Measurements from ENCODE around the gene QRICH1. TPM values are rescaled to one million over a fixed set of nuclear protein-coding genes. Genes with fewer than 3 reads are reported as not detected.

The QRICH1 gene
- total RNA-seq, 8 experiments from 2014 or later: 41.4 to 95.3 (median 71.4) TPM

- in situ Hi-C loops (cut with MboI; ENCODE audit: low pct_unique_long_range_greater_than_20kb in 2 of 9, low sequenced_read_pairs in 9 of 9, unreplicated experiment in 9 of 9): no loop called here
- no peak overlapping the region for H3K4me3 ChIP-seq
- no peaks in the 10 kb centered on the region for H3K4me1 ChIP-seq (replicated peaks in 1 of 2)
- no peak for ATAC-seq (replicated peaks in 6 of 8)
- H3K27ac ChIP-seq: no peak overlapping the region
- 100% methylated on average over 1 to 2 of the region's 2 CpGs; no CpG with 5 or more reads in 5 of the 10 experiments for WGBS, 10 experiments
These were observed 39.5 kb downstream of the QRICH1 start for GRCh38 chr3:49054344-49054862.

DNA sequence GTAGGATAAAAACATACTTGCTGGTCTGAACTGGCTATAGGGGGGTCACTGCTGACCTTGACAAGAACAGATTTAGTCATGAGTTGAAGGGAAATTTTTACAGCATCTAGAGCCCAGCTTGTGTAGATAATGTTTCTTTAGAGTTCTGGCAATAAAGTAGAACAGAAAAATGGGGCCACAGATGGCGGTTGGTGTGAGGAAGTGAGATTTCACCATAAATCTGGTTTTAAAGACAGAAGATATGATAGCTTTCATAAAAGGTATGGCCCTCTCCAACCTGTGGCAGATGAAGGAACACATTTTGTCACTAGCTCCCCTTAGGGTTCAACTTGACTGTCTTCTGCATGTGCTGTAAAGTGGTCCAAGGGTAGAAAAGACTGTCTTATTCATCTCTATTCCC lies 40.3 kb downstream of the QRICH1 start:
- Histone ChIP-seq H3K4me3 (no peak overlapping the region), H3K27ac (no peak overlapping the region), H3K4me1 (replicated peaks in 1 of 2) (no peaks in the 10 kb centered on the region)
- in situ Hi-C loops (cut with MboI; ENCODE audit: low pct_unique_long_range_greater_than_20kb in 2 of 9, low sequenced_read_pairs in 9 of 9, unreplicated experiment in 9 of 9): no loop called here
- ATAC-seq (replicated peaks in 6 of 8): no peak
- WGBS, 10 experiments: 83 to 100% (median 100%) methylated on average over 1 of the region's 1 CpG; no CpG with 5 or more reads in 3 of the 10 experiments

DNA sequence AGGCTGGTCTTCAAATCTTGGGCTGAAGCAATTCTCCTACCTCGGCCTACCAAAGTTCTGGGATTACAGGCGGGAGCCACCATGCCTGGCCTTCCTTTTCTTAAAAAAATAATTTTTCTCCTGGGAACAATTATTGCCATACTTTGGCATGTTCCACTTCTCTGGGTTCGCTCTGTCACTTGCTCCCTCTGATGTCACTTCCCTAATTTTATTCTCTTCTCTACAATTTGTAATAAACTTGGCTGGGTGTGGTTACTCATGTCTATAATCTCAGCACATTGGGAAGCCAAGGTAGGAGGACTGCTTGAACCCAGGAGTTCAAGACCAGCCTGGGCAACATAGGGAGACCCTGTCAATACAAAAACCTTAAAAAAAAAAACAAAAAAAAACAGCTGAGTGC lies 58.6 kb downstream of the QRICH1 start:
- WGBS, 10 experiments: 60 to 100% (median 95%) methylated on average over 1 to 3 of the region's 3 CpGs; no CpG with 5 or more reads in 1 of the 10 experiments

DNA sequence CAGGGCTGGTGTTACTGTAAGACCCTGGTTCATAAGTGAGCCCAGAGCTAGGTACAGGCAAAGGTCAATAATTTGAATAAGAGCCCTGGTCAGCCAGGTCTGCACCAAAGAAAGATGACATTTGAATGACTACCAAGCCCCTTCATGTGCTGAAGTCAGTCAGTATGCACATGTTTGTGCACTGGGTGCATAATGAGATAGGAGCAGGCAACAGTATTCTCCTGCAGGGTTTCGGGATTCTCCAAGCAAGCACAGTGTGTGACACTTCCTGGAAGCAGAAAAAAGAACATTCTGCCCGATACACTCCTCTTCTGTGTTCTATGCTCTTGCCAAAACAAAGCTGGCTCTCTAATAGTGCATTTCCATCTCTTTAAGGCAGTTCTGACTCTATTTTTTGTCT lies 59.2 kb downstream of the QRICH1 start:
- Histone ChIP-seq H3K27ac (no peak overlapping the region), H3K4me1 (replicated peaks in 1 of 2) (peaks cover 0 to 3% of the 10 kb centered on the region in 2 donors), H3K4me3 (no peak overlapping the region)
- 67 to 100% (median 80%) methylated on average over 1 to 2 of the region's 2 CpGs; no CpG with 5 or more reads in 5 of the 10 experiments for WGBS, 10 experiments
- ATAC-seq (replicated peaks in 6 of 8): peak in 3 of 8 experiments; percentile 50 to 81 (median 58)
- in situ Hi-C loops (cut with MboI; ENCODE audit: low pct_unique_long_range_greater_than_20kb in 2 of 9, low sequenced_read_pairs in 9 of 9, unreplicated experiment in 9 of 9): no loop called here

More for the DNA sequence above, 58.6 kb downstream of the QRICH1 start:
- Histone ChIP-seq H3K27ac (no peak overlapping the region), H3K4me1 (replicated peaks in 1 of 2) (no peaks in the 10 kb centered on the region), H3K4me3 (no peak overlapping the region)
- in situ Hi-C loops (cut with MboI; ENCODE audit: low pct_unique_long_range_greater_than_20kb in 2 of 9, low sequenced_read_pairs in 9 of 9, unreplicated experiment in 9 of 9): no loop called here
- ATAC-seq (replicated peaks in 6 of 8): no peak

GRCh38 chr3:49032646-49033304 lies 61.1 kb downstream of the QRICH1 start:
- H3K4me1 ChIP-seq (replicated peaks in 1 of 2): peaks cover 8 to 14% of the 10 kb centered on the region in 2 donors
- no peak overlapping the region for H3K27ac ChIP-seq
- in situ Hi-C loops (cut with MboI; ENCODE audit: low pct_unique_long_range_greater_than_20kb in 2 of 9, low sequenced_read_pairs in 9 of 9, unreplicated experiment in 9 of 9): no loop called here
- ATAC-seq (replicated peaks in 6 of 8): no peak
- 70 to 100% (median 94%) methylated on average over 1 to 5 of the region's 6 CpGs; no CpG with 5 or more reads in 3 of the 10 experiments for whole genome bisulfite sequencing, 10 experiments
- no peak overlapping the region for H3K4me3 ChIP-seq

- in situ Hi-C loops (cut with MboI; ENCODE audit: low pct_unique_long_range_greater_than_20kb in 2 of 9, low sequenced_read_pairs in 9 of 9, unreplicated experiment in 9 of 9): no loop called here
- Histone ChIP-seq H3K4me1 (replicated peaks in 1 of 2) (peaks cover 9 to 16% of the 10 kb centered on the region in 2 donors), H3K4me3 (no peak overlapping the region), H3K27ac (no peak overlapping the region)
- WGBS, 10 experiments: 83 to 100% (median 100%) methylated on average over 1 to 6 of the region's 6 CpGs; no CpG with 5 or more reads in 1 of the 10 experiments
- ATAC-seq (replicated peaks in 6 of 8): no peak
These were observed 63.5 kb downstream of the QRICH1 start for GRCh38 chr3:49030321-49030720.

- peak overlapping the region in 4 of 5 donors; percentile 55 to 81 (median 64) for H3K4me3 ChIP-seq
- peaks cover 9 to 16% of the 10 kb centered on the region in 2 donors for H3K4me1 ChIP-seq (replicated peaks in 1 of 2)
- in situ Hi-C loops (cut with MboI; ENCODE audit: low pct_unique_long_range_greater_than_20kb in 2 of 9, low sequenced_read_pairs in 9 of 9, unreplicated experiment in 9 of 9): no loop called here
- H3K27ac ChIP-seq: peak overlapping the region; percentile 38 to 58
- WGBS, 10 experiments: 0 to 20% (median 3%) methylated on average over 1 to 7 of the region's 7 CpGs; no CpG with 5 or more reads in 4 of the 10 experiments
- ATAC-seq (replicated peaks in 6 of 8): no peak
These were observed 64.3 kb downstream of the QRICH1 start for GRCh38 chr3:49029563-49029884.

GRCh38 chr3:49028673-49029562 lies 65.0 kb downstream of the QRICH1 start, which contains the start of gene IMPDH2:
Gene IMPDH2, minus strand, starts transcription at chr3:49029398. Its CDS starts 48 bp downstream, at chr3:49029350.
- 0 to 33% (median 0%) methylated on average over 1 to 34 of the region's 55 CpGs; no CpG with 5 or more reads in 3 of the 10 experiments for WGBS, 10 experiments

GRCh38 chr3:49028298-49028672 lies 65.6 kb downstream of the QRICH1 start:
- peak overlapping the region; percentile 55 to 81 (median 62) for H3K4me3 ChIP-seq
- no peak for ATAC-seq (replicated peaks in 6 of 8)
- peaks cover 9 to 16% of the 10 kb centered on the region in 2 donors for H3K4me1 ChIP-seq (replicated peaks in 1 of 2)
- H3K27ac ChIP-seq: peak overlapping the region; percentile 85 to 86
- in situ Hi-C loops (cut with MboI; ENCODE audit: low pct_unique_long_range_greater_than_20kb in 2 of 9, low sequenced_read_pairs in 9 of 9, unreplicated experiment in 9 of 9): no loop called here
- 75 to 100% (median 90%) methylated on average over 1 to 3 of the region's 4 CpGs; no CpG with 5 or more reads in 3 of the 10 experiments for WGBS, 10 experiments

More at GRCh38 chr3:49028673-49029562, 65.0 kb downstream of the QRICH1 start, which contains the start of gene IMPDH2:
- Histone ChIP-seq H3K27ac (peak within 1 kb of the TSS; percentile 85 to 86), H3K4me3 (peak within 1 kb of the TSS; percentile 55 to 81 (median 62)), H3K4me1 (replicated peaks in 1 of 2) (peaks cover 9 to 16% of the 10 kb centered on the region in 2 donors)
- in situ Hi-C loops (cut with MboI; ENCODE audit: low pct_unique_long_range_greater_than_20kb in 2 of 9, low sequenced_read_pairs in 9 of 9, unreplicated experiment in 9 of 9): no loop called here
- peak; percentile 90 to 95 (median 92) for ATAC-seq (replicated peaks in 6 of 8)

DNA sequence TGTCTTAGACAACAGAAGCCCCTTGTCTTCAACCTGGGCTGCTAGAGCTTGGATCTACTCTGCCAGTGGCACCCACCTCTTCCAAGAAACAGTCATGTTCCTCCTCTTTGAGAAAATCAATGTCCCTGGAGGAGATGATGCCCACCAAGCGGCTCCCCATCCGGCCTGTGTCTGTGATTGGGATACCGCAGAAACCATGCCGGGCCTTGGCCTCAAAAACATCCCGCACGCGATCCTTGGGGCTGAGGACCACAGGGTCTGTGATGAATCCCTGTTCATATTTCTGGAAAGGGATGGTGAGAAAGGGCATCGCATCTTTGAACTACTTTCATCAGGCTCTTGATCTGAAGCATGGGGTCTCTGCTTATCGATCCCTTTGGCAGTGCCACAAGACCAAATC lies 66.2 kb downstream of the QRICH1 start:
- Histone ChIP-seq H3K27ac (no peak overlapping the region), H3K4me1 (replicated peaks in 1 of 2) (peaks cover 14 to 20% of the 10 kb centered on the region in 2 donors), H3K4me3 (peak overlapping the region in 1 of 5 donors; percentile 66)
- in situ Hi-C loops (cut with MboI; ENCODE audit: low pct_unique_long_range_greater_than_20kb in 2 of 9, low sequenced_read_pairs in 9 of 9, unreplicated experiment in 9 of 9): no loop called here
- ATAC-seq (replicated peaks in 6 of 8): no peak
- WGBS, 10 experiments: 85 to 100% (median 98%) methylated on average over 1 to 7 of the region's 9 CpGs; no CpG with 5 or more reads in 3 of the 10 experiments

- H3K27ac ChIP-seq: no peak overlapping the region
- ATAC-seq (replicated peaks in 6 of 8): no peak
- H3K4me1 ChIP-seq (replicated peaks in 1 of 2): peaks cover 14 to 20% of the 10 kb centered on the region in 2 donors
- no peak overlapping the region for H3K4me3 ChIP-seq
- in situ Hi-C loops (cut with MboI; ENCODE audit: low pct_unique_long_range_greater_than_20kb in 2 of 9, low sequenced_read_pairs in 9 of 9, unreplicated experiment in 9 of 9): no loop called here
- WGBS, 10 experiments: 83 to 100% (median 92%) methylated on average over 1 to 3 of the region's 3 CpGs; no CpG with 5 or more reads in 5 of the 10 experiments
These were observed 67.3 kb downstream of the QRICH1 start for GRCh38 chr3:49026536-49026935.

DNA sequence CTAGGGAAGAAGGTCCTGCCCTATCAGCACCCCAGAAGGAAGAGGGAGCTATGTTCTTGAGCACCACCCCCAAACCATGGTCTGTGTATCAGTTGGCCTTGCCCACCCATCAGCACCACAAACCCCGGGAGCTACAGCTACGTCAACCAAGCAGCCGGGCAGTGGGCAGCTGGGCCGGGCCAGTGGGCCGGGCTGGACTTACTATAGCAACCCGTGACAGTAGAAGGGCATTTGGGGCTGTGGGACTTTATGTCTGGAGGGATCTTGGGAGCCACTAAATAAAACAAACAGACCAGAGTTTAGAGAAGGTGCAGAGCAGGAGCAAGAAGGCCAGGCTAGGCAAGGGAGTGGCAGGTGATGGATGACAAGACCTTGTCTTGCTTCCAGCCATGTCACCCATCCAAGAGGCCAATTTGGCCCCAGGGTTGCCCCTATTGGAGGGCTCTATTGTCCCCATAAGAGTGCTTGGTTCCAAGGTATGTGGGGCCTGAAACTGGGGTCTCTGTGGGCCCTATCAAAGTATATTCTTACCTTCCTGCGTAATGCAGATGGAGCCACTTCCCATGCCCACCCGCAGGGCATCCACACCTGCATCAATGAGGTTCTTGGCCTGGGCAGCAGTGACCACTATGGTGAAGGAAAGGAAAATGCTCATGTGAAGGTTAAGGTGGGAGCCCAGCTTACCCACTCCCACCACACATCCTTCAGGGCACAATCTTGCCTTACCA lies 67.9 kb downstream of the QRICH1 start:
- Histone ChIP-seq H3K27ac (no peak overlapping the region), H3K4me3 (no peak overlapping the region), H3K4me1 (replicated peaks in 1 of 2) (peaks cover 14 to 20% of the 10 kb centered on the region in 2 donors)
- in situ Hi-C loops (cut with MboI; ENCODE audit: low pct_unique_long_range_greater_than_20kb in 2 of 9, low sequenced_read_pairs in 9 of 9, unreplicated experiment in 9 of 9): no loop called here
- 83 to 100% (median 100%) methylated on average over 1 to 2 of the region's 8 CpGs; no CpG with 5 or more reads in 6 of the 10 experiments for WGBS, 10 experiments
- no peak for ATAC-seq (replicated peaks in 6 of 8)

Data from motor neuron (in vitro differentiated cells).